SW480 (cell line): ENCODE data around the gene STARD5.

Experiments used
- DNase-seq: peaks from one replicate; pipeline ENCODE4 v3.0.0-alpha.2; 2016; ENCODE audit warnings: low spot score

STARD5 gene

GRCh38 chr15:81292523-81293001, 31.4 kb downstream of the STARD5 start:
- DNase-seq, result no peak

GRCh38 chr15:81291916-81292522, 31.9 kb downstream of the STARD5 start:
- DNase-seq, result no peak

GRCh38 chr15:81289910-81290309, 34.0 kb downstream of the STARD5 start:
- no peak for DNase-seq

- DNase-seq, result no peak
Observed at GRCh38 chr15:81288616-81289015, 35.3 kb downstream of the STARD5 start.

- no peak for DNase-seq
Observed at GRCh38 chr15:81288040-81288439, 35.9 kb downstream of the STARD5 start.

DNA sequence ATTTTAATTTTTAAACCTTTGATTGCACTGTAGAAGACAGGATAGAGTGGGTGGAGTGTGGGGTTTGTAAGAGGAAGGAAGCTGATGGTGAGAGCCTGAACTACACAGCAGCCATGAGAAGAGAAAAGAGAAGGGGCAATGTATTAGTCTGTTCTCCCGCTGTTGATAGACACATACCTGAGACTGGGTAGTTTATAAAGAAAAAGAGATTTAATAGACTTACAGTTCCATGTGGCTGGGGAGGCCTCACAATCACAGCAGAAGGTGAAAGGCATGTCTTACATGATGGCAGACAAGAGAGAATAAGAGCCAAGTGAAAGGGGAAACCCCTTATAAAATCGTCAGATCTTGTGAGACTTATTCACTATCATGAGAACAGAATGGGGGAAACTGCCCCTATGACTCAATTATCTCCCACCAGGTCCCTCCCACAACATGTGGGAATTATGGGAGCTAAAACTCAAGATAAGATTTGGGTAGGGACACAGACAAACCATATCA, 37.3 kb downstream of the STARD5 start:
- no peak for DNase-seq

GRCh38 chr15:81285461-81285860, 38.5 kb downstream of the STARD5 start:
- DNase-seq, result no peak

DNA sequence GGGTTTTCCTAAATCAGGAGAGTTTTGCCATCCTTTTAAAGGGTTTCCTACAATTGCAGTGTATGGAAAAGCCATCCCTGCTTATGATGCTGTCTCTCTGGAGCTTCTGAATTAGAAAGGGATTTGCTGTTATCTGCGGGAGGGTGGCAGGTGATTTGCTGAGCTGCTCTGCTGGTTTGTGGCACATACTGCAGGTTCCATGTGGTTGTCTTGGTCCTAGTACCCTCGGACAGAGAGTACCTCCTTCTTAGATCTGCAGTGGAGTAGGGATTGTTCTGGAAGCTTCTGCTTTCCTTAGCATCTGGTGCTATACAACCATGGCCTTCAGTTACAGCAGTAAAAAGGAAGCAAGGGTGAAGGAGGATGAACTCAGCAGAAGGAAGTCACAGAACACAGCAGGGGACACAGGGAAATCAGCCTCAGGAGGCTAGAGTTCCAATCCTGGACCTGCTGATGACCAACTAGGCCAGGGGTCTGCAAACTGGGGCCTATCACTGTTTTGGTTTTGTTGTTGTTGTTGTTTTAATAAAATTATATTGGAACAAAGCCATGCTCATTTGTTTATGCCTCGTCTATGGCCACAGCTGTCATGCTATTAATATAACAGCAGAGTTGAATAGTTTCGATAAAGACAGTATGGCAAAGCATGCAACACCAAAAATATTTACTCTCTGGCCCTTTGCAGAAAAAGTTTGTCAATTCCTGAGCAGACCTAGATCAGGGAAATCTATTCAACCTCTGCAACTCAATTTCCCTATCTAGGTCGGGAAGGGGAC, 39.5 kb downstream of the STARD5 start:
- DNase-seq, result no peak

GRCh38 chr15:81282911-81283310, 41.0 kb downstream of the STARD5 start:
- DNase-seq, result no peak

DNA sequence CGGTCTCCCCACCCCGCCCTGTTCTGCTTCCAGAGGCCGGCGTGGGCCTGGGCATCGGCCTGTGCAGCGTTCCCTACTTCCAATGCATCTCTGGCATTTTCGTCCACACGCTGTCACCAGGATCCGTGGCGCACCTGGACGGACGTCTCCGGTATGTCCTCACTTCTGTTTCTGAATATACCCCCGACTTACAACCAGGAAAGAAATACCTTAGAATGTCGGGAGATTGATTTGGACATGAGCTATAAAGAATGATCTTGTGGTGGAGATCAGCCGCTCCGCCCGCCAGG, 41.4 kb downstream of the STARD5 start:
- no peak for DNase-seq

GRCh38 chr15:81281766-81282605, 42.0 kb downstream of the STARD5 start:
- DNase-seq, result no peak

DNA sequence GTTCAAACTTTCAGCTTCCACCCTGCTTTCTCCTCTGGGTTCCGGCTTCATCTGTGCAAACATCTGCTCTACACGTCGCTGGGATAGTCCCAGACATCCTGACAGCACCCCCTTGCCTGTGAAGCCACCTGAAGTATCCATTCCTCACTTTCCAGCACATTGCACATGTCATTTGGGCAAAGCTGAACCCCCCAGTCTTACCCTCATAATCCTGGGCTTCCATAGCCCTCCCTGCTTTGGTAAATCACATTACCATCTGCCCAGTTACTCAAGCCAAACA, 42.5 kb downstream of the STARD5 start:
- DNase-seq, result no peak

DNA sequence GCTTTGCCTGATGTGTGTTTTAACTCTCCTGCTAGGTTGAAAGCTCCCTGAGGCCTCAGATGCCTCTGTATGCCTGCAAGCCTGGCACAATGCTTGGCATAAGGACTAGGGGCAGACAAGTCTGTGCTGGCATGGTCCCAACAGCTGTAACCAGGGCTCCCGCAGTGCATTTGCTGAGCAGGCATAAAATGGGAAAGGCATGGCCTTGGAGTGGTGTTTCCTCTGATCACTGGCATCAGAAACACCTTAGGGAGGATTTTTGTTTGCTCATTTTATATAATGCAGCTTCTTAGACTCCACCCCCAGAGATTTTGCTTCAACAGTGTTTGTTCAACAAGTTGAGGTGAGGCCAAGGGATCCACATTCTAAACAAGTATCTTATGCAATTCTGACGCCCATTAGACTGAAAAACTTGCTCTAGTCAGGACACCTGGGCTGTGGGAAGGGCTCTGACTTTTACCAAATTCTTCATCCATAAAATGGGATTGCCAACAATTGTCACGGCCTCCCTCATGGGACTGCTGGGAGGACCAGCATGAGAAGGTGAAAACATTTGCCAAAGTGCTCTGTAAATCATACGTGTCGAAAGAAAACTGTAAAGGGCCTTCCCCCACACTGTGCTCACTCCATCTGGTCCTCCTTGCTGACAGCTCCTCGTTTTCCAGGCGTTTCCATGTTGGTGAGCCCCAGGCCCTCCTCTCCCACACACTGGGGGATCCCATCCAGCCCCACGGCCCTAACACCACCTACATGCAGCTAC, 43.1 kb downstream of the STARD5 start:
- no peak for DNase-seq

DNA sequence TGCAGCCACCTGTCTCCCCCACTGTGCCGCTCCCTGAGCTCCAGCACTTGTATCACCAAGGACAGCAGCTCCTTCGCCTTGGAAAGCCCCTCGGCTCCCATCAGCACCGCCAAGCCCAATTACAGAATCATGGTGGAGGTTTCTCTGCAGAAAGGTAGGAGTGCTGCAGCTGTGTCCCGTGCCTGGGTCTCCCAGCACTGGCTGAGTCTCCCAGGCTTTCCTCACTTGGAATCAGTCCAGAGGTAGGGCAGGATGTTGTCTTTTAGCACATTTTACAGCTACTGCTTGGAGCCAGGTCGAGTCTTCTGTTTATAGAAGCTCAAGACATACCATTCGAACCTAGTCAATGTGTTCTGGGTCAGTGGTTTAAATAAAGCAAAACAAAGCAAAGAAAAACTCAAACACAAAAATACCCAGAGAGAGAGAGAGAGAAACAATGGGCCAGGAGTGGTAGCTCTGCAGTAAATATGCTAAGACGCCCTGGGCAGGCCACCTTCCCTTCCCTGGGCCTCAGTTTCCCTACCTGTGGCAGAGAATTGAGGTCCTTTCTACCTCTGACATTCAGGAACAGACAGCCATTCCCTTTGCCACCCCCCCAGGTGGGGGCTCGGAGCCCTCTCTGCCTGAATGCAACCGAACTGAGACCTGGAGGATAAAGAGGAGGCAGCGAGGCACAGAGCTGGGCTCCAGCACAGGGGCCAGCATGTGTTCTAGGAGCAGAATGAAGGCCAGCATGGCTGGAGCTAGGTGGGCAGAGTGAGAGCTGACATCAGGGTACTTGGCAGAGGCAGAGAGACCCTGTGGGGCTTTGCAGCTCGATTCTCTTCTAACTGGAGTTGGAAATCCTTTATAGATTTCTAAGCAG, 44.1 kb downstream of the STARD5 start:
- no peak for DNase-seq

DNA sequence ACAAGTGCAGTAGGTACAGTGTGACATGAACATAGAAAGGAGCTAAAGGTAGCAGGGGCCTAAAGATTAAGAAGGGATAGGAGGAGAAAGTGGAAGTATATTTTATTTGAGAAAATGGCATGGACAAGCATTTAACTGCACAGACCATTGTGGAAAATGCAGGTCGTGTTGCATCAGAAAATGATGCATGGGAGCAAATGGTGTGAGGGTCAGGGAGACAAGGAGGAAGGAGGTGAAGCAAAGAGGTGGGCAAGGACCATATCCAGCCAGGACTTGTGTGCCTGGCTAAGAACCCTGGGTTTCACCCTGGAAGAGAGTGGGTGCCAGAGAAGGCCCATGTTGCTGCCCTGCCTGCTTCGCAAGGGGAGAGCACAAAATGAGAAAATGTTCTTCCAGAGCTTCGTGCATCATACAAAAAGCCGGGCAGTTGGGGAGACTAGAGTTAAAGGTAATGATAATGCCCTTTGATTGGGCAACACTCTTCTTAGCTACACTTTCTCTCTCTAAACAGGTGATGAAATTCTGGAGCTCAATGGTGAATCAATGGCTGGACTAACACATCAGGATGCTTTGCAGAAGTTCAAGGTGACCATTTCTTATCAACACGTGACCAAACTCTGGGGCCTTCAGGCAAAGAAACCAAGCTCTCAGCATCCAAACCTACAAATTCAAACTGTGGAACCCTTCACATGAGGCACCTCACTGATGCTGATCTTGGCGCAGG, 45.5 kb downstream of the STARD5 start:
- DNase-seq, result no peak

DNA sequence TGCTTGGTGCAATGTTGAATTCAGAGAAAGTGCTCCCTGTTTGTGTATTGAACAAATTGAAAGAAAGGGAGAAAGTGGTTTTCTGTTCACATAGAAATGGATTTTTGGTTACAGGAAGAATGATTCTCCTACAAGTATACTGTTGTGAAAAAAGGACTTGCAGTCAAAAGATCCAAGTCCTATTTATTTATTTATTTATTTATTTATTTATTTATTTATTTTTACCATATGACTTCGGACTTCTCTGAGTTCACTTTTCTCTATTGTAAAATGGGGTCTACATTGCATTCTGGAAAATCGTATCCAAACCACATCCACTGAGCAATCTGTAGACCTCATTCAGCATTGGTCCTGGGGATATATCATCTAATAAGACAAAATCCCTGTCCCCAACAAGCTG, 46.1 kb downstream of the STARD5 start:
- no peak for DNase-seq

GRCh38 chr15:81276967-81277366, 47.0 kb downstream of the STARD5 start:
- DNase-seq, result no peak

GRCh38 chr15:81275711-81276392, 48.1 kb downstream of the STARD5 start:
- no peak for DNase-seq

GRCh38 chr15:81274931-81275707, 48.8 kb downstream of the STARD5 start:
- peak; percentile 81 for DNase-seq
